ENCODE measurements around the gene SLC30A3. TPM values are rescaled to one million over a fixed set of nuclear protein-coding genes. Genes with fewer than 3 reads are reported as not detected.
A peak's percentile ranks its signal among the peaks of the same experiment; 100 is the strongest.

The SLC30A3 gene
- total and polyA plus RNA-seq, 10 of the 15 experiments (the other 5 are each of a cell fraction or from before 2014, with no cell fraction given), result 0.23 TPM; not detected in 9

DNA sequence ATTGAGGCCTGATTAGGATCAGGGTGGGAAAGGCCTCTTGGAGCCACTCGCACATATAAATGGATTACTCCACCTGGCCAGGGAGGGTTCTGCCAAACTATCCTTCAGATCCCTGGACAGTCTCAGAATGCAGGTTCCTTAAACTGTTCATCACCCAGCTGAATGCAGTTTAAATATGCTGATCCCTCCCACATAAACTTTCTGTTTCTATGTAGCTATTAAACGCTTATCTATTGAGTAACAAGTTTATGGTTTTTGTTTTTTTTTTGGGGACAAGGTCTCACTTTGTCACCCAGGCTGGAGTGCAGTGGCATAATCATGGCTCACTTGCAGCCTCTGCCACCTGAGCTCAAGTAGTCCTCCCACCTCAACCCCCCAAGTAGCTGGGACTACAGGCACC is 43.8 kb downstream of the SLC30A3 start:
- Histone ChIP-seq H3K4me3 (peak overlapping the region; percentile 79), H3K9me3 (replicated peaks; ENCODE audit: control insufficient read depth, insufficient read depth, low read length) (no peaks in the 10 kb centered on the region), H3K9ac (ENCODE audit: control insufficient read depth, insufficient read depth, low read length) (peak overlapping the region; percentile 93), H3K36me3 (ENCODE audit: control insufficient read depth in 2 of 2, insufficient read depth in 2 of 2, low read length in 1 of 2) (peaks cover 8 to 10% of the 10 kb centered on the region in 2 experiments), H3K4me2 (ENCODE audit: control insufficient read depth, insufficient read depth) (peak overlapping the region; percentile 97), H3K27me3 (replicated peaks in 1 of 2; ENCODE audit: control insufficient read depth in 2 of 2, insufficient read depth in 2 of 2, low read length in 1 of 2) (no peaks in the 10 kb centered on the region), H2AFZ (ENCODE audit: control insufficient read depth, low read depth, low read length) (no peak overlapping the region), H3K27ac (ENCODE audit: control insufficient read depth, insufficient read depth) (no peak overlapping the region), H3K79me2 (ENCODE audit: control insufficient read depth, insufficient read depth, low read length) (peaks cover 21% of the 10 kb centered on the region), H4K20me1 (ENCODE audit: control insufficient read depth, insufficient read depth) (no peaks in the 10 kb centered on the region), H3K4me1 (ENCODE audit: control insufficient read depth, insufficient read depth, low read length) (peaks cover 3% of the 10 kb centered on the region; the same call in 1 of the 2 replicates)
- BruUV-seq (replicated peaks), result no TSS peak
- FAIRE-seq (no peak), ATAC-seq (no peak), DNase-seq (ENCODE audit: low read depth, low spot score) (no peak)
- CTCF ChIA-PET, result interaction anchor here (0.5 to 1.8 kb wide), 5 partner anchors 27 to 297 kb away, joined by 3 to 5 read pairs (median 4); no protein-coding TSS in a partner anchor
- TF ChIP-seq KLF5 (IDR thresholded peaks at IDR 0.05; ENCODE audit: partially characterized antibody), result no peak
- no peak for TF ChIP-seq HDAC6 (IDR thresholded peaks at IDR 0.05; ENCODE audit: unreplicated experiment)
- no peak for TF ChIP-seq STAT1 (conservative IDR thresholded peaks at IDR 0.05)
- TF ChIP-seq CHD4 (IDR thresholded peaks at IDR 0.05), result no peak
- no peak for TF ChIP-seq GABPA (IDR thresholded peaks at IDR 0.05; ENCODE audit: low read depth)
- no peak for TF ChIP-seq RUNX3 (IDR thresholded peaks at IDR 0.05; ENCODE audit: low read length)
- TF ChIP-seq, protein P1, sequence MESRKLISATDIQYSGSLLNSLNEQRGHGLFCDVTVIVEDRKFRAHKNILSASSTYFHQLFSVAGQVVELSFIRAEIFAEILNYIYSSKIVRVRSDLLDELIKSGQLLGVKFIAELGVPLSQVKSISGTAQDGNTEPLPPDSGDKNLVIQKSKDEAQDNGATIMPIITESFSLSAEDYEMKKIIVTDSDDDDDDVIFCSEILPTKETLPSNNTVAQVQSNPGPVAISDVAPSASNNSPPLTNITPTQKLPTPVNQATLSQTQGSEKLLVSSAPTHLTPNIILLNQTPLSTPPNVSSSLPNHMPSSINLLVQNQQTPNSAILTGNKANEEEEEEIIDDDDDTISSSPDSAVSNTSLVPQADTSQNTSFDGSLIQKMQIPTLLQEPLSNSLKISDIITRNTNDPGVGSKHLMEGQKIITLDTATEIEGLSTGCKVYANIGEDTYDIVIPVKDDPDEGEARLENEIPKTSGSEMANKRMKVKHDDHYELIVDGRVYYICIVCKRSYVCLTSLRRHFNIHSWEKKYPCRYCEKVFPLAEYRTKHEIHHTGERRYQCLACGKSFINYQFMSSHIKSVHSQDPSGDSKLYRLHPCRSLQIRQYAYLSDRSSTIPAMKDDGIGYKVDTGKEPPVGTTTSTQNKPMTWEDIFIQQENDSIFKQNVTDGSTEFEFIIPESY (IDR thresholded peaks at IDR 0.05), result no peak
- TF ChIP-seq RAD51 (IDR thresholded peaks at IDR 0.05), result no peak
- TF ChIP-seq, protein P2, sequence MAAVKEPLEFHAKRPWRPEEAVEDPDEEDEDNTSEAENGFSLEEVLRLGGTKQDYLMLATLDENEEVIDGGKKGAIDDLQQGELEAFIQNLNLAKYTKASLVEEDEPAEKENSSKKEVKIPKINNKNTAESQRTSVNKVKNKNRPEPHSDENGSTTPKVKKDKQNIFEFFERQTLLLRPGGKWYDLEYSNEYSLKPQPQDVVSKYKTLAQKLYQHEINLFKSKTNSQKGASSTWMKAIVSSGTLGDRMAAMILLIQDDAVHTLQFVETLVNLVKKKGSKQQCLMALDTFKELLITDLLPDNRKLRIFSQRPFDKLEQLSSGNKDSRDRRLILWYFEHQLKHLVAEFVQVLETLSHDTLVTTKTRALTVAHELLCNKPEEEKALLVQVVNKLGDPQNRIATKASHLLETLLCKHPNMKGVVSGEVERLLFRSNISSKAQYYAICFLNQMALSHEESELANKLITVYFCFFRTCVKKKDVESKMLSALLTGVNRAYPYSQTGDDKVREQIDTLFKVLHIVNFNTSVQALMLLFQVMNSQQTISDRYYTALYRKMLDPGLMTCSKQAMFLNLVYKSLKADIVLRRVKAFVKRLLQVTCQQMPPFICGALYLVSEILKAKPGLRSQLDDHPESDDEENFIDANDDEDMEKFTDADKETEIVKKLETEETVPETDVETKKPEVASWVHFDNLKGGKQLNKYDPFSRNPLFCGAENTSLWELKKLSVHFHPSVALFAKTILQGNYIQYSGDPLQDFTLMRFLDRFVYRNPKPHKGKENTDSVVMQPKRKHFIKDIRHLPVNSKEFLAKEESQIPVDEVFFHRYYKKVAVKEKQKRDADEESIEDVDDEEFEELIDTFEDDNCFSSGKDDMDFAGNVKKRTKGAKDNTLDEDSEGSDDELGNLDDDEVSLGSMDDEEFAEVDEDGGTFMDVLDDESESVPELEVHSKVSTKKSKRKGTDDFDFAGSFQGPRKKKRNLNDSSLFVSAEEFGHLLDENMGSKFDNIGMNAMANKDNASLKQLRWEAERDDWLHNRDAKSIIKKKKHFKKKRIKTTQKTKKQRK (IDR thresholded peaks at IDR 0.05; ENCODE audit: low read depth, low read length), result no peak
- TF ChIP-seq, protein P3, sequence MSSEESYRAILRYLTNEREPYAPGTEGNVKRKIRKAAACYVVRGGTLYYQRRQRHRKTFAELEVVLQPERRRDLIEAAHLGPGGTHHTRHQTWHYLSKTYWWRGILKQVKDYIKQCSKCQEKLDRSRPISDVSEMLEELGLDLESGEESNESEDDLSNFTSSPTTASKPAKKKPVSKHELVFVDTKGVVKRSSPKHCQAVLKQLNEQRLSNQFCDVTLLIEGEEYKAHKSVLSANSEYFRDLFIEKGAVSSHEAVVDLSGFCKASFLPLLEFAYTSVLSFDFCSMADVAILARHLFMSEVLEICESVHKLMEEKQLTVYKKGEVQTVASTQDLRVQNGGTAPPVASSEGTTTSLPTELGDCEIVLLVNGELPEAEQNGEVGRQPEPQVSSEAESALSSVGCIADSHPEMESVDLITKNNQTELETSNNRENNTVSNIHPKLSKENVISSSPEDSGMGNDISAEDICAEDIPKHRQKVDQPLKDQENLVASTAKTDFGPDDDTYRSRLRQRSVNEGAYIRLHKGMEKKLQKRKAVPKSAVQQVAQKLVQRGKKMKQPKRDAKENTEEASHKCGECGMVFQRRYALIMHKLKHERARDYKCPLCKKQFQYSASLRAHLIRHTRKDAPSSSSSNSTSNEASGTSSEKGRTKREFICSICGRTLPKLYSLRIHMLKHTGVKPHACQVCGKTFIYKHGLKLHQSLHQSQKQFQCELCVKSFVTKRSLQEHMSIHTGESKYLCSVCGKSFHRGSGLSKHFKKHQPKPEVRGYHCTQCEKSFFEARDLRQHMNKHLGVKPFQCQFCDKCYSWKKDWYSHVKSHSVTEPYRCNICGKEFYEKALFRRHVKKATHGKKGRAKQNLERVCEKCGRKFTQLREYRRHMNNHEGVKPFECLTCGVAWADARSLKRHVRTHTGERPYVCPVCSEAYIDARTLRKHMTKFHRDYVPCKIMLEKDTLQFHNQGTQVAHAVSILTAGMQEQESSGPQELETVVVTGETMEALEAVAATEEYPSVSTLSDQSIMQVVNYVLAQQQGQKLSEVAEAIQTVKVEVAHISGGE (CRISPR knock-in tag; IDR thresholded peaks at IDR 0.05), result no peak
- TF ChIP-seq MTA3 (IDR thresholded peaks at IDR 0.05; ENCODE audit: borderline replicate concordance, low read length), result no peak
- TF ChIP-seq SUPT20H (IDR thresholded peaks at IDR 0.05; ENCODE audit: borderline replicate concordance, control insufficient read depth, low read depth, low read length), result no peak
- no peak for TF ChIP-seq TCF3 (IDR thresholded peaks at IDR 0.05; ENCODE audit: borderline replicate concordance, insufficient read depth, low read depth, low read length)
- no peak for TF ChIP-seq MEF2B (IDR thresholded peaks at IDR 0.05; ENCODE audit: partially characterized antibody, poor library complexity, severe bottlenecking)
- TF ChIP-seq PML (IDR thresholded peaks at IDR 0.05; ENCODE audit: low read length), result no peak
- no peak for TF ChIP-seq NR2C1 (IDR thresholded peaks at IDR 0.05)
- RAD21 ChIA-PET (ENCODE audit: unreplicated experiment), result interaction anchor here (0.9 kb wide), 1 partner anchor 129 kb away, joined by 4 read pairs; no protein-coding TSS in a partner anchor
- SMC1A ChIA-PET (ENCODE audit: uncharacterized antibody, unreplicated experiment), result interaction anchor here (1.3 kb wide), 1 partner anchor 86 kb away, joined by 3 read pairs; no protein-coding TSS in a partner anchor
- in situ Hi-C loops (cut with MboI) (no loop called here), intact Hi-C loops (cut with micrococcal nuclease; ENCODE audit: unreplicated experiment) (loop anchor here (10.0 kb wide), 1 partner anchor 136 kb away; the partner anchor contains the start of gene GTF3C2)
- WGBS (ENCODE audit: insufficient coverage, insufficient replicate concordance, low lambda C conversion rate, missing lambda C conversion rate), result 95% methylated on average over 2 of the region's 2 CpGs
- POLR2A ChIA-PET, result interaction anchor here (0.6 kb wide), 1 partner anchor 457 kb away, joined by 3 read pairs; no protein-coding TSS in a partner anchor

All from GM12878 (cell line).